OCI-LY7 (cell line): ENCODE measurements around the gene EPO. TPM values are rescaled to one million over a fixed set of nuclear protein-coding genes. Genes with fewer than 3 reads are reported as not detected.

Source experiments
- BruUV-seq: library from RNA; stranded (reverse); fragments of 400-500 nt; replicated peaks from 2 replicates; lab custom pipeline; 2021; lab: Mats Ljungman, UMichigan
- CTCF ChIA-PET: fragments of 300-600 bp; sonication (Branson Sonifier 250); formaldehyde crosslinking; loops from one replicate; lab custom pipeline; 2022; ENCODE audit warnings: antibody characterized with exemption; ENCODE audit not compliant: unreplicated experiment; lab: Charles Lee
- POLR2A ChIA-PET: fragments of 300-600 bp; sonication (Branson Sonifier 250); formaldehyde crosslinking; loops from one replicate; lab custom pipeline; 2022; ENCODE audit warnings: antibody characterized with exemption; lab: Charles Lee
- DNase-seq: peaks from one replicate; pipeline ENCODE4 v3.0.0-alpha.2; 2015; ENCODE audit warnings: low spot score
- H2AFZ ChIP-seq: fragments of 200-600 bp; sonication (generic), shearing (Covaris generic); 2 replicates; pipeline ENCODE4 v1.6.1; 2014; ENCODE audit warnings: mild to moderate bottlenecking, antibody characterized with exemption, low read length, moderate library complexity
- H3K27ac ChIP-seq: fragments of 200-600 bp; sonication (generic); 2 replicates; pipeline ENCODE4 v1.5.1; 2014; ENCODE audit warnings: mixed run types, low read depth, mild to moderate bottlenecking, moderate library complexity, low read length, inconsistent platforms; ENCODE audit not compliant: poor library complexity, severe bottlenecking
- H3K36me3 ChIP-seq: fragments of 200-600 bp; sonication (generic); 2 replicates; pipeline ENCODE4 v1.6.1; 2014; ENCODE audit warnings: mild to moderate bottlenecking, antibody characterized with exemption, low read length, moderate library complexity, mixed read lengths; ENCODE audit not compliant: insufficient read depth
- H3K4me1 ChIP-seq: fragments of 200-600 bp; sonication (generic); 2 replicates; pipeline ENCODE4 v1.5.1; 2014; ENCODE audit warnings: mild to moderate bottlenecking, low read length; ENCODE audit not compliant: insufficient read depth, poor library complexity, severe bottlenecking
- H3K4me2 ChIP-seq: fragments of 200-600 bp; sonication (generic); 2 replicates; pipeline ENCODE4 v1.6.1; 2014; ENCODE audit warnings: mild to moderate bottlenecking, low read length
- H3K4me3 ChIP-seq: fragments of 200-600 bp; sonication (generic); 2 replicates; pipeline ENCODE4 v1.5.1; 2014; ENCODE audit warnings: mild to moderate bottlenecking, low read depth, low read length; ENCODE audit not compliant: poor library complexity, severe bottlenecking
- H3K79me2 ChIP-seq: fragments of 200-600 bp; sonication (generic); 2 replicates; pipeline ENCODE4 v1.6.1; 2016; ENCODE audit warnings: low read depth, mild to moderate bottlenecking, low read length, moderate library complexity, mixed read lengths; ENCODE audit not compliant: insufficient read depth
- H3K9me2 ChIP-seq: fragments of 200-600 bp; sonication (generic); 2 replicates; pipeline ENCODE4 v1.6.1; 2016; ENCODE audit warnings: mild to moderate bottlenecking, low read length, mixed read lengths; ENCODE audit not compliant: insufficient read depth
- H3K9me3 ChIP-seq: fragments of 200-600 bp; sonication (generic); 2 replicates; pipeline ENCODE4 v1.6.1; 2014; ENCODE audit warnings: mild to moderate bottlenecking, mixed run types, low read length, mixed read lengths
- H4K20me1 ChIP-seq: fragments of 200-600 bp; sonication (generic); 2 replicates; pipeline ENCODE4 v1.6.1; 2014; ENCODE audit warnings: mild to moderate bottlenecking, antibody characterized with exemption, low read length, moderate library complexity, mixed read lengths; ENCODE audit not compliant: insufficient read depth
- CTCF ChIP-seq: fragments of 200-600 bp; sonication (generic); conservative IDR thresholded peaks from 2 replicates; pipeline ENCODE4 v1.5.1; 2014; ENCODE audit warnings: mild to moderate bottlenecking, antibody characterized with exemption, low read length, moderate library complexity, mixed read lengths
- EZH2phosphoT487 ChIP-seq: fragments of 200-600 bp; sonication (generic); IDR thresholded peaks from 2 replicates; pipeline ENCODE4 v1.6.1; 2018; ENCODE audit warnings: low read depth, borderline replicate concordance, mild to moderate bottlenecking, mixed run types, antibody characterized with exemption, low read length, moderate library complexity, mixed read lengths
- intact Hi-C: fragments of 100-400 bp; cut with micrococcal nuclease; formaldehyde crosslinking; loops from one replicate; pipeline ENCODE4 v1.10.0; 2022; ENCODE audit not compliant: unreplicated experiment
- total RNA-seq, 2 experiments: library from RNA; depleted of rRNA in 1 of 2; stranded (reverse); fragments of >200 nt in 1 of 2; shearing (Covaris generic) in 1 of 2; gene quantifications; 2 replicates each; pipeline ENCODE4 v1.2.3, GENCODE V29; 2014 to 2022

EPO gene
- total RNA-seq, 2 experiments from 2014 or later = 0.13 TPM; not detected in 1

- no peak overlapping the region for H3K27ac ChIP-seq
- TF ChIP-seq EZH2phosphoT487 (no peak), CTCF (no peak)
- ChIA-PET POLR2A (interaction anchor here (0.5 to 0.6 kb wide), 2 partner anchors 48 to 582 kb away, joined by 3 to 6 read pairs; no protein-coding TSS in a partner anchor), CTCF (no interaction called here)
- H4K20me1 ChIP-seq = peaks cover 5% of the 10 kb centered on the region
- H3K79me2 ChIP-seq = peaks cover 12% of the 10 kb centered on the region
- no peak overlapping the region for H2AFZ ChIP-seq
- H3K36me3 ChIP-seq = peaks cover 99% of the 10 kb centered on the region
- no peak overlapping the region for H3K4me2 ChIP-seq
- no peak overlapping the region for H3K4me3 ChIP-seq
- no peak for DNase-seq
- no TSS peak for BruUV-seq
- H3K9me2 ChIP-seq = no peaks in the 10 kb centered on the region
- H3K9me3 ChIP-seq = no peaks in the 10 kb centered on the region
- H3K4me1 ChIP-seq = no peaks in the 10 kb centered on the region
- intact Hi-C loops = no loop called here
Measured at GRCh38 chr7:100685049-100685605, 35.1 kb upstream of the EPO start.

GRCh38 chr7:100685631-100686145 lies 34.6 kb upstream of the EPO start:
- Histone ChIP-seq H3K4me2 (no peak overlapping the region), H3K9me2 (no peaks in the 10 kb centered on the region), H2AFZ (no peak overlapping the region), H3K36me3 (peaks cover 94% of the 10 kb centered on the region), H3K27ac (no peak overlapping the region), H3K4me1 (peaks cover under 1% of the 10 kb centered on the region), H4K20me1 (peaks cover 6% of the 10 kb centered on the region), H3K9me3 (no peaks in the 10 kb centered on the region), H3K79me2 (peaks cover 17% of the 10 kb centered on the region), H3K4me3 (no peak overlapping the region)
- BruUV-seq = no TSS peak
- TF ChIP-seq CTCF (no peak), EZH2phosphoT487 (no peak)
- DNase-seq = no peak
- intact Hi-C loops = no loop called here
- POLR2A ChIA-PET = interaction anchor here (0.6 kb wide), 1 partner anchor 49 kb away, joined by 6 read pairs; no protein-coding TSS in a partner anchor
- CTCF ChIA-PET = no interaction called here

GRCh38 chr7:100686201-100686821 lies 34.0 kb upstream of the EPO start:
- H3K4me1 ChIP-seq = peaks cover 6% of the 10 kb centered on the region
- no peak for DNase-seq
- peaks cover 24% of the 10 kb centered on the region for H3K79me2 ChIP-seq
- H3K9me3 ChIP-seq = no peaks in the 10 kb centered on the region
- no peak overlapping the region for H3K27ac ChIP-seq
- H3K4me3 ChIP-seq = no peak overlapping the region
- TF ChIP-seq EZH2phosphoT487 (no peak), CTCF (no peak)
- POLR2A ChIA-PET = no interaction called here
- BruUV-seq = no TSS peak
- no peak overlapping the region for H2AFZ ChIP-seq
- no peaks in the 10 kb centered on the region for H3K9me2 ChIP-seq
- peaks cover 6% of the 10 kb centered on the region for H4K20me1 ChIP-seq
- H3K36me3 ChIP-seq = peaks cover 94% of the 10 kb centered on the region
- CTCF ChIA-PET = no interaction called here
- H3K4me2 ChIP-seq = no peak overlapping the region
- intact Hi-C loops = no loop called here
